ENCODE results near the gene GPR137B.

DNA sequence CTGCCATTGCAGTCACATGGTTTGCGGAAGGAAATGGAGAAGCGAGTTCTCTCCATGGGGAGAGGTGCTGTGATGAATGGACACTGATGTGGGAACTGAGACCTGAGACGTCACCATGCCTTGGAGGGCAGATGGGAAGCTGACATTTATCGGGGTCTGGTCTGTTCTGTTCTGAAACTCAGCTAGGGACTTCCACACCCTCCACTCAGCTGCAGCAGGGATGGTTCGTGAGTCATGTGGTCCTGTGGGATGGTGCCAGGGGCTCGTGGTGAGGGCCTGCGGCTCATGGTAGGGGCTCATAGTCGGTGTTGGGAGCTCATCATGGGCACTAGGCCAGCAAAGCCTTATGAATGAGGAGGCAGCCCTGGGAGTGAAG lies 6.1 kb downstream of the GPR137B start:
- TF ChIP-seq, protein P1, sequence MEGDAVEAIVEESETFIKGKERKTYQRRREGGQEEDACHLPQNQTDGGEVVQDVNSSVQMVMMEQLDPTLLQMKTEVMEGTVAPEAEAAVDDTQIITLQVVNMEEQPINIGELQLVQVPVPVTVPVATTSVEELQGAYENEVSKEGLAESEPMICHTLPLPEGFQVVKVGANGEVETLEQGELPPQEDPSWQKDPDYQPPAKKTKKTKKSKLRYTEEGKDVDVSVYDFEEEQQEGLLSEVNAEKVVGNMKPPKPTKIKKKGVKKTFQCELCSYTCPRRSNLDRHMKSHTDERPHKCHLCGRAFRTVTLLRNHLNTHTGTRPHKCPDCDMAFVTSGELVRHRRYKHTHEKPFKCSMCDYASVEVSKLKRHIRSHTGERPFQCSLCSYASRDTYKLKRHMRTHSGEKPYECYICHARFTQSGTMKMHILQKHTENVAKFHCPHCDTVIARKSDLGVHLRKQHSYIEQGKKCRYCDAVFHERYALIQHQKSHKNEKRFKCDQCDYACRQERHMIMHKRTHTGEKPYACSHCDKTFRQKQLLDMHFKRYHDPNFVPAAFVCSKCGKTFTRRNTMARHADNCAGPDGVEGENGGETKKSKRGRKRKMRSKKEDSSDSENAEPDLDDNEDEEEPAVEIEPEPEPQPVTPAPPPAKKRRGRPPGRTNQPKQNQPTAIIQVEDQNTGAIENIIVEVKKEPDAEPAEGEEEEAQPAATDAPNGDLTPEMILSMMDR (IDR thresholded peaks at IDR 0.05 in 2 of 3, conservative IDR thresholded peaks at IDR 0.05 in 1 of 3; ENCODE audit: insufficient read depth in 2 of 3, low read depth in 1 of 3, low read length in 3 of 3) = no peak
- TF ChIP-seq MCM7 (IDR thresholded peaks at IDR 0.05) (no peak), BCOR (IDR thresholded peaks at IDR 0.05) (no peak), CHCHD3 (CRISPR knock-in tag; IDR thresholded peaks at IDR 0.05) (no peak), HDAC6 (IDR thresholded peaks at IDR 0.05; ENCODE audit: low read depth, low read length) (no peak), TCF7L2 (IDR thresholded peaks at IDR 0.05; ENCODE audit: low read depth, low read length) (no peak), SIN3A (IDR thresholded peaks at IDR 0.05; ENCODE audit: borderline replicate concordance in 2 of 2, control insufficient read depth in 1 of 2, low read depth in 2 of 2, low read length in 2 of 2) (no peak), PHF20 (IDR thresholded peaks at IDR 0.05; ENCODE audit: partially characterized antibody) (no peak)
- TF ChIP-seq, protein P2, sequence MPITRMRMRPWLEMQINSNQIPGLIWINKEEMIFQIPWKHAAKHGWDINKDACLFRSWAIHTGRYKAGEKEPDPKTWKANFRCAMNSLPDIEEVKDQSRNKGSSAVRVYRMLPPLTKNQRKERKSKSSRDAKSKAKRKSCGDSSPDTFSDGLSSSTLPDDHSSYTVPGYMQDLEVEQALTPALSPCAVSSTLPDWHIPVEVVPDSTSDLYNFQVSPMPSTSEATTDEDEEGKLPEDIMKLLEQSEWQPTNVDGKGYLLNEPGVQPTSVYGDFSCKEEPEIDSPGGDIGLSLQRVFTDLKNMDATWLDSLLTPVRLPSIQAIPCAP (CRISPR knock-in tag; IDR thresholded peaks at IDR 0.05; ENCODE audit: borderline replicate concordance) = no peak
- TF ChIP-seq, protein P3, sequence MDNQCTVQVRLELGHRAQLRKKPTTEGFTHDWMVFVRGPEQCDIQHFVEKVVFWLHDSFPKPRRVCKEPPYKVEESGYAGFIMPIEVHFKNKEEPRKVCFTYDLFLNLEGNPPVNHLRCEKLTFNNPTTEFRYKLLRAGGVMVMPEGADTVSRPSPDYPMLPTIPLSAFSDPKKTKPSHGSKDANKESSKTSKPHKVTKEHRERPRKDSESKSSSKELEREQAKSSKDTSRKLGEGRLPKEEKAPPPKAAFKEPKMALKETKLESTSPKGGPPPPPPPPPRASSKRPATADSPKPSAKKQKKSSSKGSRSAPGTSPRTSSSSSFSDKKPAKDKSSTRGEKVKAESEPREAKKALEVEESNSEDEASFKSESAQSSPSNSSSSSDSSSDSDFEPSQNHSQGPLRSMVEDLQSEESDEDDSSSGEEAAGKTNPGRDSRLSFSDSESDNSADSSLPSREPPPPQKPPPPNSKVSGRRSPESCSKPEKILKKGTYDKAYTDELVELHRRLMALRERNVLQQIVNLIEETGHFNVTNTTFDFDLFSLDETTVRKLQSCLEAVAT (IDR thresholded peaks at IDR 0.05) = no peak
- TF ChIP-seq, protein P4, sequence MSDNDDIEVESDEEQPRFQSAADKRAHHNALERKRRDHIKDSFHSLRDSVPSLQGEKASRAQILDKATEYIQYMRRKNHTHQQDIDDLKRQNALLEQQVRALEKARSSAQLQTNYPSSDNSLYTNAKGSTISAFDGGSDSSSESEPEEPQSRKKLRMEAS (CRISPR knock-in tag; IDR thresholded peaks at IDR 0.05) = no peak

Measured in K562 (cell line).